Endodermal cell (in vitro differentiated cells): Measurements from ENCODE around the gene EPHA2. TPM values are rescaled to one million over a fixed set of nuclear protein-coding genes. Genes with fewer than 3 reads are reported as not detected.

Experiments used
- DNase-seq: peaks from one replicate; pipeline ENCODE4 v3.0.0-alpha.2; 2017
- H3K27ac ChIP-seq: 2 replicates; pipeline ENCODE4 v1.5.1; 2013; ENCODE audit warnings: mild to moderate bottlenecking, low read depth, low read length, moderate library complexity
- H3K27me3 ChIP-seq: 2 replicates; pipeline ENCODE4 v1.6.1; 2013; ENCODE audit warnings: mild to moderate bottlenecking, low read length, moderate library complexity; ENCODE audit not compliant: insufficient read depth, control insufficient read depth, poor library complexity, severe bottlenecking
- H3K36me3 ChIP-seq: 2 replicates; pipeline ENCODE4 v1.7.0; 2013; ENCODE audit warnings: mild to moderate bottlenecking, low read length, moderate library complexity; ENCODE audit not compliant: control insufficient read depth, insufficient read depth
- H3K4me1 ChIP-seq: one replicate; pipeline ENCODE4 v1.7.0; 2013; ENCODE audit warnings: low read length; ENCODE audit not compliant: control insufficient read depth, insufficient read depth
- H3K4me3 ChIP-seq: 2 replicates; pipeline ENCODE4 v1.5.1; 2013; ENCODE audit warnings: mild to moderate bottlenecking, low read length, moderate library complexity
- H3K9ac ChIP-seq: 2 replicates; pipeline ENCODE4 v1.6.1; 2013; ENCODE audit warnings: mild to moderate bottlenecking, low read length, moderate library complexity; ENCODE audit not compliant: poor library complexity, severe bottlenecking; ENCODE audit errors: extremely low read depth
- H3K9me3 ChIP-seq: 2 replicates; pipeline ENCODE4 v1.6.1; 2013; ENCODE audit warnings: mild to moderate bottlenecking, low read length, moderate library complexity; ENCODE audit not compliant: control insufficient read depth
- H3K27ac Mint-ChIP-seq: 2 replicates; pipeline ENCODE4 v1.8.0; 2020; ENCODE audit warnings: mixed read lengths
- H3K27me3 Mint-ChIP-seq: 2 replicates; pipeline ENCODE4 v1.8.0; 2021; ENCODE audit warnings: mild to moderate bottlenecking, mixed read lengths; ENCODE audit not compliant: insufficient read depth
- H3K36me3 Mint-ChIP-seq: 2 replicates; pipeline ENCODE4 v1.8.0; 2020; ENCODE audit warnings: low read depth, mixed read lengths
- H3K4me1 Mint-ChIP-seq: 2 replicates; pipeline ENCODE4 v1.8.0; 2020; ENCODE audit warnings: mixed read lengths
- H3K4me3 Mint-ChIP-seq: 2 replicates; pipeline ENCODE4 v1.8.0; 2020; ENCODE audit warnings: mild to moderate bottlenecking, moderate library complexity, mixed read lengths
- H3K9me3 Mint-ChIP-seq: 2 replicates; pipeline ENCODE4 v1.8.0; 2020; ENCODE audit warnings: mild to moderate bottlenecking, mixed read lengths
- CTCF ChIP-seq: fragments of 200-600 bp; sonication (generic); conservative IDR thresholded peaks from 2 replicates; pipeline ENCODE4 v1.5.0; 2021; ENCODE audit warnings: antibody characterized with exemption, mild to moderate bottlenecking
- WGBS, 2 experiments: methylation state at CpG; one replicate each; pipeline versions ENCODE4 v1.1.5 to v1.1.7; 2013; ENCODE audit warnings: missing lambda C conversion rate in 2 of 2, mixed read lengths in 1 of 2; ENCODE audit not compliant: insufficient coverage in 1 of 2, insufficient read length in 1 of 2; 5-methylcytosine and 5-hydroxymethylcytosine counted together
- total RNA-seq, 2 donors: library from RNA; stranded (reverse); fragmentation: NEBNext Ultra II Directional in 1 of 2; extraction: Animal tissue kit (Norgen Biotek cat#: 25700) in 1 of 2; gene quantifications; 2 replicates in 1 of 2; 3 replicates in 1 of 2; pipeline ENCODE4 v1.2.1, GENCODE V29; 2021

Gene EPHA2
- total RNA-seq, 2 donors from 2014 or later: 56.5 to 64.3 TPM

GRCh38 chr1:16078925-16079656 lies 76.8 kb downstream of the EPHA2 start:
- Histone ChIP-seq H3K9ac (no peak overlapping the region), H3K27ac (no peak overlapping the region), H3K4me3 (no peak overlapping the region), H3K4me1 (peaks cover 17% of the 10 kb centered on the region), H3K9me3 (no peaks in the 10 kb centered on the region), H3K27me3 (peaks cover 15% of the 10 kb centered on the region), H3K36me3 (no peaks in the 10 kb centered on the region)
- WGBS, 2 experiments: 39 to 40% methylated on average over 9 to 10 of the region's 10 CpGs
- Mint-ChIP-seq H3K27me3 (peaks cover 34% of the 10 kb centered on the region), H3K27ac (no peak overlapping the region), H3K4me3 (no peak overlapping the region), H3K4me1 (peaks cover 23% of the 10 kb centered on the region), H3K36me3 (no peaks in the 10 kb centered on the region), H3K9me3 (no peaks in the 10 kb centered on the region)
- DNase-seq: peak; percentile 96
- peak; percentile 93 for TF ChIP-seq CTCF

- Histone ChIP-seq H3K4me3 (no peak overlapping the region), H3K27ac (no peak overlapping the region), H3K27me3 (peaks cover 22% of the 10 kb centered on the region), H3K9me3 (no peaks in the 10 kb centered on the region), H3K4me1 (peaks cover 17% of the 10 kb centered on the region), H3K9ac (no peak overlapping the region), H3K36me3 (no peaks in the 10 kb centered on the region)
- H3K27me3 Mint-ChIP-seq: peaks cover 42% of the 10 kb centered on the region
- no peak overlapping the region for H3K4me3 Mint-ChIP-seq
- DNase-seq: peak; percentile 57
- peaks cover 23% of the 10 kb centered on the region for H3K4me1 Mint-ChIP-seq
- TF ChIP-seq CTCF: no peak
- 84 to 90% methylated on average over 11 to 12 of the region's 12 CpGs for WGBS, 2 experiments
- no peaks in the 10 kb centered on the region for H3K36me3 Mint-ChIP-seq
- no peaks in the 10 kb centered on the region for H3K9me3 Mint-ChIP-seq
- no peak overlapping the region for H3K27ac Mint-ChIP-seq
Measured at GRCh38 chr1:16077406-16078245, 78.2 kb downstream of the EPHA2 start.

GRCh38 chr1:16076865-16077238 lies 79.0 kb downstream of the EPHA2 start:
- Histone ChIP-seq H3K36me3 (no peaks in the 10 kb centered on the region), H3K4me1 (peaks cover 13% of the 10 kb centered on the region), H3K9ac (no peak overlapping the region), H3K9me3 (no peaks in the 10 kb centered on the region), H3K4me3 (no peak overlapping the region), H3K27me3 (peaks cover 30% of the 10 kb centered on the region), H3K27ac (no peak overlapping the region)
- peaks cover 50% of the 10 kb centered on the region for H3K27me3 Mint-ChIP-seq
- peaks cover 16% of the 10 kb centered on the region for H3K4me1 Mint-ChIP-seq
- H3K36me3 Mint-ChIP-seq: no peaks in the 10 kb centered on the region
- no peak for TF ChIP-seq CTCF
- DNase-seq: no peak
- no peak overlapping the region for H3K4me3 Mint-ChIP-seq
- 87 to 92% methylated on average over 9 to 11 of the region's 11 CpGs for WGBS, 2 experiments
- H3K9me3 Mint-ChIP-seq: no peaks in the 10 kb centered on the region
- H3K27ac Mint-ChIP-seq: no peak overlapping the region
